ENCODE results near the gene IFI30.
"Not testable (repeated sequence)": the region's sequence is repeated elsewhere in the genome, so short reads cannot be mapped to it uniquely, and the experiment has no call there.

Gene IFI30

GRCh38 chr19:18203408-18203862 is 29.8 kb downstream of the IFI30 start:
- peak; percentile 42 for DNase-seq

GRCh38 chr19:18203863-18204393 is 30.3 kb downstream of the IFI30 start, which contains the start of gene RAB3A:
Gene RAB3A (minus strand): TSS chr19:18204042. CDS start chr19:18202740, 1,302 bp downstream.
- peak; percentile 99 for DNase-seq

DNA sequence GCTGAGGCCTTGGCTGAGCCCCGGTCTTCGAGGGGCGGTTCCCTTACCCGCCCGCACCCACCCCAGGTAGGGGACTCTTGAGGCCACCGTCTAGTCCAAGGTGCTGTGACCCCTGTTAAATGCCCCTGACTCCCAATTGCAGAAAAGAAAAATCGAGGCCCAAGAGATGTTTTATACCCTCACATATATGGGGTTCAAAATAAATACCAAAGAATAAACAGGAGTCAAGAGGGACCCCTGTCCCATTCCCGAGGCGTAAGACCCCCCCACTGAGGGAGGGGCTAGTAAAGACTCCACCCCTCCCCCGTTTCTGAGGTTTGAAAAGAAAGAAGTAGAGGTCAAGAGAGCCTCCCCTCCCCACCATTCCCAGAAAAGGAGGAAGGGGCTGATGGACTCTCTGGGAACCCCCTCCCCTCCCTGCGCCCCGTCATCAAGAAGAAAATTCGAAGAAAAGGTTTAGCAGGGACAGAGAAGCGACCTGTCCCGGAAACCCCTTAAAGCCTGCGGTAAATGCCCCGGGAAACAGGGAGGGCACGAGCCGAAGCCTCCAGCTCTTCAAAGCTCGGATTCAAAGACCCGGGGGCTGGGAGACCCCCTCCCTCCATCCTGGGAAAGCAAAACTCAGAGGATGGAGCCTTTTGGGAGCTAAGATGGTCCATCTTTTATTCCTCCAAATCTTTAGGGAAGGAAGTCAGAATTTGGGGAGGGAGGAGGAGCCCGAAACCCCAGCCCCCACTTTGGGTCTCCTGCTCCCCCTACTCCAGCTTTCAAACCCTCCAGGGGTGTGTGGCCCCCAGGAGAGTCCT is 31.0 kb downstream of the IFI30 start:
- DNase-seq, result peak; percentile 85

DNA sequence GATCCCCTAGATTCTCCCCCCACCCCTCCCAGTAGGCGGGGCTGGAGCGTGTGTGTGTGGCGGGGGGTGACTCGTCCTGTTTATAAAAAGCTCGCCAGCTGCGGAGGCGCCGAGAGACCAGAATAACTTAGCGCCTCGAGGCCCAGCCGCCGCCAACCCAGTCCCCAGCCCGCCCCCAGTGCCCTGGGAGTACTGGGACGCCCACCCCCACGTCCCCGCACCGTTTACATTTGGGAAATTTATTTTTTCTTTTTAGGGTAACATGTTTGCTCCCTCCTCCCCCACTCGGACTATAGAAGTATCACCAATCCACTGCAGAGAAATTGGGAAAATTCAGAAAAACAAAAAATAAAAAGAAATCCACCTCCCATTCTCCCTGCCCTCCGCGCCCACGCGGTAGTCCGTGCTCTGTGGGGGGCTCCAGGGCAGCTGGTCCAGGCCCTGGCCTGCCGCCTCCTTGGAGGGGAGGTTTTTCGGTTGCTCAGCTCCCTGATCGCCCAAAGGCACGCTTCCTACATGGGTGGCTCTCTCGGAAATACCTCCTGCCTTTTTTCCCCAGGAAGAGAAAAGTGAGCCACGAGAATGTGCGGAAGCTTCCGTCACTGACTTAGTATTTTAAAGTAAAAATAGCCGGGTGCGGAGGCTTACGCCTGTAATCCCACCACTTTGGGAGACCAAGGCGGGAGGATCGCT is 31.7 kb downstream of the IFI30 start:
- DNase-seq, result peak; percentile 65

- no peak for DNase-seq
Measured at GRCh38 chr19:18206018-18206417, 32.4 kb downstream of the IFI30 start.

GRCh38 chr19:18208098-18208951 is 34.7 kb downstream of the IFI30 start:
- DNase-seq, result no peak

GRCh38 chr19:18209912-18210311 is 36.3 kb downstream of the IFI30 start:
- not testable (repeated sequence) for DNase-seq

DNA sequence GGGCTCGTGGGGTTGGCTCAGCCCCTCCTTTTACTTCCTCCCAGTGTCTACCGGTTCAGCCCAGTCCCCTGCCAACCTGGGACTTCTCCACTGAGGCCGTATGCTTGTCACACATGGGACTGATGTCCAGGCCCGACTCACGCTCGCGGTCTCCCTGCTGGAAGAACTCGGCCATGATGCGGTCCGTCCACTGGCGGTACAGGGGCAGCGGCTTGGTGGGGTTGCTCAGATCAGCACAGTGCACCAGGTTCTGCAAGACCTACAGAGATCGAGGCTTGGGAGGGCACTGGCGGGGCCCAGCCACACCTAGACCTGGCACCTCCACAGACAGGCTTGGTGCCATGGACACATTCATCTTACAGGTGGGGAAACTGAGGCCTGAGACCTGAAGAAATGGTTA is 38.1 kb downstream of the IFI30 start:
- DNase-seq, result no peak

DNA sequence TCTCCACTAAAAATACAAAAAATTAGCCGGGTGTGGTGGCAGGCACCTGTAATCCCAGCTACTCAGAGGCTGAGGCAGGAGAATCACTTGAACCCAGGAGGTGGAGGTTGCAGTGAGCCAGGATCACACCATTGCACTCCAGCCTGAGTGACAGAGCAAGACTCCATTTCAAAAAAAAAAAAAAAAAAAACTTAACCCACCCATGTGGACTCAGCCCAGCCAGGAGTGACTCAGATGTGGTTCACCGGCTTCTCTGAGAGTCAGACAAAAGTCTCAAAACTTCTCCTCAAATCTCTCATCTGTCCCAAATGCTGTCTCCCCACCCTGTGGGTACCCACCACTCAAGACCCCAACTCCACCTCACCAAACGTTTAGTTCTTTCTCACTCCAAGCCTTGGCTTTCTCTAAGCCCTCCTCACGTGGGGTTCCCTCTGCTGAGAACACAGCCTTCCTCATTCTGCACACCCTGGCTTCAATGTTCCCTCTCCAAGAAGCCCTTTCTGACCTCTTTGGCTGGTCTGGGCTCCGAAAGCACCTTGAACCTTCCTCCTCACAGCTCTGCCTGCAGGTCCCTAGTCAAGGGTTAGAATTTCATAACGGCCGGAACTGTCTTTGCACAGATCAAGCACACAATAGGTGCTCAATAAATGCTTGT is 41.3 kb downstream of the IFI30 start:
- no peak for DNase-seq

GRCh38 chr19:18216789-18217188 is 43.2 kb downstream of the IFI30 start:
- no peak for DNase-seq

- no peak for DNase-seq
Measured at GRCh38 chr19:18218159-18218558, 44.5 kb downstream of the IFI30 start.

- no peak for DNase-seq
Measured at GRCh38 chr19:18218600-18218999, 45.0 kb downstream of the IFI30 start.

DNA sequence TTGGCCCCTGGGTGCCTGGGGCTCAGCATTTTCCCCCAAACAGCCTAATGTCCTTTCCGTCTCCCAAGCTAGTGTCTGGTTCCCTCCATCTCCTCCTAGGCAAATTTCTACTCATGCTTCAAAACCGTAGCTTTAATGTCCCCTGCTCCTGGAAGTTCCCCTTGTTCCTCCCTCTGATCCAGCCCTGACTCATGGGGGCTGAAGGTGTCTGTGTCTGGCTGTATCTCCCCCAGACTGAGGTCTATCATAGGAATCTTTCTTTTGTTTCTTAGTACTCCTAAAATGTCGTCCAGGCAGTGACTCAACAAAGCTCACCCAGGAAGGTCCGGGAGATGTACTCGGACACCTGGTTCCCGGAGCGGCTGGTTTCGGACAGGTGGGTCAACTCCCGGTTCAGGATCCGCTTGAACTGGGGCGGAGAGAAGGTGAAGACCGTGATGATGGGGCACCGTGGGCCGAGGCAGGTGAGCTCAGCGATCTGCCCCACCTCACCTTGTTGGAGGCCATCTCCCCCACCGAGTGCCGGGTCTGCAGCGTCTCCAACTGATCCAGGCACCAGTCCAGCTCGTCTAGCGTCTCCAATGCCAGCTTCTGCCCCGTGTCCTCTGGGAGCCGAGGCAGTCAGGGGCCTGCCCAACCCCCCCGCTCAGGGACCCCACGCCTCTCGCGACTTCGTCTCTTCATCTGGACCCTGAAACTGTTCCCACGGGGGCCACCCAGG is 46.5 kb downstream of the IFI30 start:
- no peak for DNase-seq

GRCh38 chr19:18220632-18221275 is 47.1 kb downstream of the IFI30 start:
- peak; percentile 26 for DNase-seq

GRCh38 chr19:18221815-18222725 is 48.5 kb downstream of the IFI30 start:
- DNase-seq, result no peak

DNA sequence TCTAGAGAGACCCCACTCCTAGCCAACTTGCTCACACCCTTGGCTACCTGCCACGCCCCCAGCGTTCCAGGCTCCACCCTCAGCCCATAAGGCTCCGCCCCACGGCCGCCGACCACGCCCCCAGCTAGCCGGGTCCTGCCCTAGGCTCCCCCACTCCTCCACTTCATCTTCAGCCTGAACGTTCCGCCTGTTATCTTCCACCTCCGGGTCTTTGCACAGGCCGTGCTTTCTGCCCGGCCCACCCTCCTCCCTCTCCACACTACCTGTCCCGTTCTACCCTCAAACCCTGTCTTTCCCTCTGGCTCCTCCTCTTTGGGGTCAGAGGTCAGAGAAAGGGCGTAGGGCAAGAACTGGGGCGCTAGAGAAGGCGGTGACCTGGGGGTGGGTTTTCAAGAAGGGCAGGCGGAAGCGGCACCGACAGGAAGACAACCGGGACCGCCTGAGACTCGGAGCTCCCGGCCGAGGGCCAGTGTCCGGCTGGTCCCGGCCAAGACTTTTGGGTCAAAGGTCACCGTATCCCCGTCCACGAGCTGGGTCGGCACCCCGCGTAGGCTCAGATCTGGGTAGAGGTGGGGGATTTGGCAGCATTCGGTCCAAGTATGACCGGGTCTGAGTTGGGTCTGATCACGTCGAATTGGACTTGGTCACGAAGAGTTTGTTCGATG is 50.4 kb downstream of the IFI30 start:
- peak; percentile 8 for DNase-seq

GRCh38 chr19:18224525-18225354 is 51.1 kb downstream of the IFI30 start:
- peak; percentile 91 for DNase-seq

DNA sequence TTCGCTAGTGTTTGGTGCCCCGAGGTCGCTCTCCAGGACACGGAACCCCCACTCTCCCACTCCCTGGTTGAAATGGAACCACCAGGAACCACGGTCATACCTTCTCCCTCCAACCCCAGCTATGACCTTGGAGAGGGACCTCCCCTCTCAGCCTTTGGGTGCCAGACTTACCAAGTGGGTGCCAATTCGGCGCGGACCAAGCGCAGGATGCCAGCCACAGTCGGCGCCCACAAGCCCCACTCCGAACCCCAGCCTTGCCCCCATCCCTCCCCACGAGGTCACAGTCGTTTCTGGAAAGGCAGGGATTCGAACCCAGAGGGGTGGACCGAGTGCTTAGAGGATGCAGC is 51.7 kb downstream of the IFI30 start:
- no peak for DNase-seq
